GM19099 (cell line): ENCODE measurements around the gene FAM110A.
A peak's percentile ranks its signal among the peaks of the same experiment; 100 is the strongest.

Experiments used
- POLR2A ChIP-seq: IDR thresholded peaks from 3 replicates; pipeline ENCODE4 v1.6.1; 2011; ENCODE audit warnings: low read depth; ENCODE audit not compliant: insufficient read length; ENCODE audit errors: extremely low read depth

The FAM110A gene

GRCh38 chr20:839626-840025, 6.1 kb downstream of the FAM110A start:
- no peak for TF ChIP-seq POLR2A

GRCh38 chr20:840503-840857, 7.0 kb downstream of the FAM110A start:
- no peak for TF ChIP-seq POLR2A

- no peak for TF ChIP-seq POLR2A
Measured at GRCh38 chr20:840858-841567, 7.5 kb downstream of the FAM110A start.

- TF ChIP-seq POLR2A = no peak
Measured at GRCh38 chr20:841568-842546, 8.3 kb downstream of the FAM110A start.

GRCh38 chr20:842547-842940, 9.0 kb downstream of the FAM110A start:
- TF ChIP-seq POLR2A = no peak

GRCh38 chr20:843912-844311, 10.4 kb downstream of the FAM110A start:
- no peak for TF ChIP-seq POLR2A

GRCh38 chr20:844473-845225, 11.1 kb downstream of the FAM110A start:
- TF ChIP-seq POLR2A = no peak

- no peak for TF ChIP-seq POLR2A
Measured at GRCh38 chr20:845226-845868, 11.8 kb downstream of the FAM110A start.

- no peak for TF ChIP-seq POLR2A
Measured at GRCh38 chr20:845941-846893, 12.7 kb downstream of the FAM110A start.

- peak; percentile 13 for TF ChIP-seq POLR2A
Measured at GRCh38 chr20:846894-847278, 13.4 kb downstream of the FAM110A start.

- no peak for TF ChIP-seq POLR2A
Measured at GRCh38 chr20:848193-848592, 14.7 kb downstream of the FAM110A start.

- TF ChIP-seq POLR2A = no peak
Measured at GRCh38 chr20:853406-853996, 20.0 kb downstream of the FAM110A start.

- no peak for TF ChIP-seq POLR2A
Measured at GRCh38 chr20:854601-855000, 21.1 kb downstream of the FAM110A start.
